NT2/D1 (cell line): Measurements from ENCODE around the gene HS3ST5.

Experiments used
- DNase-seq: peaks from one replicate; pipeline ENCODE4 v3.0.0-alpha.2; 2011; ENCODE audit warnings: low read depth, low spot score
- H3K27me3 ChIP-seq: 2 replicates; pipeline ENCODE4 v1.6.0; 2011; ENCODE audit warnings: mild to moderate bottlenecking; ENCODE audit not compliant: insufficient read length, insufficient read depth
- H3K36me3 ChIP-seq: 2 replicates; pipeline ENCODE4 v1.6.1; 2011; ENCODE audit warnings: mild to moderate bottlenecking, low read length, mixed read lengths; ENCODE audit not compliant: insufficient read depth, insufficient read length
- H3K4me1 ChIP-seq: 2 replicates; pipeline ENCODE4 v1.5.1; 2011; ENCODE audit not compliant: insufficient read depth, insufficient read length
- H3K4me3 ChIP-seq: 2 replicates; pipeline ENCODE4 v1.5.1; 2011; ENCODE audit warnings: low read depth; ENCODE audit not compliant: insufficient read length
- H3K9ac ChIP-seq: 2 replicates; pipeline ENCODE4 v1.6.0; 2011; ENCODE audit warnings: low read depth; ENCODE audit not compliant: insufficient read length
- H3K9me3 ChIP-seq: 2 replicates; pipeline ENCODE4 v1.5.1; 2011; ENCODE audit warnings: mild to moderate bottlenecking, low read length; ENCODE audit not compliant: insufficient read depth
- SUZ12 ChIP-seq: IDR thresholded peaks from 2 replicates; pipeline ENCODE4 v1.6.1; 2011; ENCODE audit not compliant: insufficient read length, insufficient read depth; ENCODE audit errors: extremely low read depth
- YY1 ChIP-seq: IDR thresholded peaks from 2 replicates; pipeline ENCODE4 v1.6.1; 2011; ENCODE audit not compliant: insufficient read length, insufficient read depth
- ZNF274 ChIP-seq: IDR thresholded peaks from 2 replicates; pipeline ENCODE4 v1.6.1; 2011; ENCODE audit warnings: mild to moderate bottlenecking, low read depth, low read length

Gene HS3ST5

GRCh38 chr6:114170958-114171387, 171.8 kb downstream of the HS3ST5 start:
- H3K27me3 ChIP-seq: no peaks in the 10 kb centered on the region
- no peak for TF ChIP-seq SUZ12
- TF ChIP-seq ZNF274: no peak
- TF ChIP-seq YY1: no peak
- no peak for DNase-seq
- H3K36me3 ChIP-seq: no peaks in the 10 kb centered on the region
- H3K9me3 ChIP-seq: no peaks in the 10 kb centered on the region
- no peak overlapping the region for H3K4me3 ChIP-seq
- no peak overlapping the region for H3K9ac ChIP-seq
- H3K4me1 ChIP-seq: no peaks in the 10 kb centered on the region

- Histone ChIP-seq H3K36me3 (no peaks in the 10 kb centered on the region), H3K4me3 (no peak overlapping the region), H3K9me3 (no peaks in the 10 kb centered on the region), H3K9ac (no peak overlapping the region), H3K27me3 (no peaks in the 10 kb centered on the region), H3K4me1 (no peaks in the 10 kb centered on the region)
- no peak for DNase-seq
- TF ChIP-seq YY1 (no peak), ZNF274 (no peak), SUZ12 (no peak)
Measured at GRCh38 chr6:114170372-114170771, 172.5 kb downstream of the HS3ST5 start.

GRCh38 chr6:114169763-114170162, 173.1 kb downstream of the HS3ST5 start:
- Histone ChIP-seq H3K36me3 (no peaks in the 10 kb centered on the region), H3K9ac (no peak overlapping the region), H3K27me3 (no peaks in the 10 kb centered on the region), H3K9me3 (no peaks in the 10 kb centered on the region), H3K4me3 (no peak overlapping the region), H3K4me1 (no peaks in the 10 kb centered on the region)
- TF ChIP-seq YY1 (no peak), ZNF274 (no peak), SUZ12 (no peak)
- no peak for DNase-seq

- Histone ChIP-seq H3K27me3 (no peaks in the 10 kb centered on the region), H3K36me3 (no peaks in the 10 kb centered on the region), H3K9ac (no peak overlapping the region), H3K9me3 (no peaks in the 10 kb centered on the region), H3K4me3 (no peak overlapping the region), H3K4me1 (no peaks in the 10 kb centered on the region)
- no peak for DNase-seq
- TF ChIP-seq YY1: no peak
- no peak for TF ChIP-seq ZNF274
- TF ChIP-seq SUZ12: no peak
Measured at GRCh38 chr6:114167583-114168576, 174.9 kb downstream of the HS3ST5 start.

GRCh38 chr6:114164207-114164606, 178.6 kb downstream of the HS3ST5 start:
- Histone ChIP-seq H3K4me1 (no peaks in the 10 kb centered on the region), H3K9me3 (no peaks in the 10 kb centered on the region), H3K4me3 (no peak overlapping the region), H3K36me3 (no peaks in the 10 kb centered on the region), H3K27me3 (no peaks in the 10 kb centered on the region), H3K9ac (no peak overlapping the region)
- TF ChIP-seq SUZ12 (no peak), YY1 (no peak), ZNF274 (no peak)
- no peak for DNase-seq

- H3K36me3 ChIP-seq: no peaks in the 10 kb centered on the region
- no peak for DNase-seq
Measured at GRCh38 chr6:114162691-114163347, 180.0 kb downstream of the HS3ST5 start.

GRCh38 chr6:114160881-114161280, 181.9 kb downstream of the HS3ST5 start:
- Histone ChIP-seq H3K27me3 (no peaks in the 10 kb centered on the region), H3K9me3 (no peaks in the 10 kb centered on the region), H3K4me3 (no peak overlapping the region), H3K4me1 (no peaks in the 10 kb centered on the region), H3K9ac (no peak overlapping the region), H3K36me3 (no peaks in the 10 kb centered on the region)
- TF ChIP-seq YY1 (no peak), SUZ12 (no peak), ZNF274 (no peak)
- DNase-seq: no peak

More at GRCh38 chr6:114162691-114163347, 180.0 kb downstream of the HS3ST5 start:
- Histone ChIP-seq H3K4me3 (no peak overlapping the region), H3K9me3 (no peaks in the 10 kb centered on the region), H3K4me1 (no peaks in the 10 kb centered on the region), H3K27me3 (no peaks in the 10 kb centered on the region), H3K9ac (no peak overlapping the region)
- TF ChIP-seq SUZ12 (no peak), YY1 (no peak), ZNF274 (no peak)
